Cardiac fibroblast (primary cell): ENCODE measurements around the gene CTIF.
"Not testable (repeated sequence)": the region's sequence is repeated elsewhere in the genome, so short reads cannot be mapped to it uniquely, and the experiment has no call there.

Experiments
- DNase-seq, 2 donors: peaks; one replicate each; pipeline versions ENCODE4 v3.0.0 to v3.0.0-alpha.2; 2010; ENCODE audit warnings: low read depth in 2 of 2
- H3K4me3 ChIP-seq, 2 donors: replicated peaks in 1 of 2; 1 replicate in 1 of 2; 2 replicates in 1 of 2; pipeline ENCODE4 v1.5.1; 2011; ENCODE audit warnings: low read depth in 2 of 2, low read length in 2 of 2, mild to moderate bottlenecking in 2 of 2, moderate library complexity in 1 of 2
- CTCF ChIP-seq: IDR thresholded peaks from one replicate; pipeline ENCODE4 v1.5.1; 2011; ENCODE audit warnings: low read depth, mild to moderate bottlenecking, low read length, inconsistent platforms

Gene CTIF

GRCh38 chr18:48502906-48503305 is 35.9 kb upstream of the CTIF start:
- DNase-seq, result no peak
- no peak for TF ChIP-seq CTCF
- no peak overlapping the region for H3K4me3 ChIP-seq

GRCh38 chr18:48504819-48505218 is 34.0 kb upstream of the CTIF start:
- DNase-seq, result no peak
- H3K4me3 ChIP-seq, result no peak overlapping the region
- no peak for TF ChIP-seq CTCF

DNA sequence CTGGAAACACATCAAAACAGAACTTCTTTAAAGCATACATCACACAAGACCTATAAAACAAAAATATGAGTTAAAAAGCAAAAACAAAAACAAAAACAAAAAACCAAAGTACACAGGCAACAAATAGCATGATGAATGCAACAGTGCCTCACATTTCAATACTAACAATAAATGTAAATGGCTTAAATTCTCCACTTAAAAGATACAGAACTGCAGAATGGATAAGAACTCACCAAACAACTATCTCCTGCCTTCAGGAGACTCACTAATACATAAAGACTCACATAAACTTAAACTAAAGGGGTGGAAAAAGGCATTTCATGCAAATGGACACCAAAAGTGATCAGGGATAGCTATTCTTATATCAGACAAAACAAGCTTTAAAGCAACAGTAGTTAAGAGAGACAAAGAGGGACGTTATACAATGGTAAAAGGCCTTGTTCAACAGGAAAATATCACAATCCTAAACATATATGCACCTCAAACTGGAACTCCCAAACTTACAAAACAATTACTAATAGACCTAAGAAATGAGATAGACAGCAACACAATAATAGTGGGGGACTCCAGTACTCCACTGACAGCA is 31.8 kb upstream of the CTIF start:
- DNase-seq, H3K4me3 ChIP-seq: not testable (repeated sequence)

- not testable (repeated sequence) for H3K4me3 ChIP-seq, DNase-seq
Observed at GRCh38 chr18:48512498-48512897, 26.3 kb upstream of the CTIF start.

DNA sequence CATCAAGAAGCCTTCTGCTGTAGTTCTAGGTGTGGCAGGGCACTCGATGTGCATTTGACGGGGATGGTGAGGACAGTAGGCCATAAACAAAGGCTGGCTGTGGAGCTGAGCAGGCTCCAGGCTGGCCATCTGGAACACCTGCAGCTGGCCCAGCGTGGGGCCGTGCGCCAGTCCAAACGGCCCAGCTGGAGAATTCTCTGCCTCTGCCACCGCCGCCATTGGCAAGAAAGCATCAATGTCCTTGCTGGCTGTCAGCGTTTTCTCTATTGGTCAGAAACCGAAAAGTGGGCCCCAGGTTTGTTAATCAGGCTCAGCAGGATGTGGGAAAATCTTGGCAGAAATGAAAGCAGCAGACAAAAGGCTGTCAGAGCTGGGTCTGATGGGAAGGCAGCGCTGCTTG is 24.0 kb upstream of the CTIF start:
- no peak for TF ChIP-seq CTCF
- no peak overlapping the region for H3K4me3 ChIP-seq
- no peak for DNase-seq

DNA sequence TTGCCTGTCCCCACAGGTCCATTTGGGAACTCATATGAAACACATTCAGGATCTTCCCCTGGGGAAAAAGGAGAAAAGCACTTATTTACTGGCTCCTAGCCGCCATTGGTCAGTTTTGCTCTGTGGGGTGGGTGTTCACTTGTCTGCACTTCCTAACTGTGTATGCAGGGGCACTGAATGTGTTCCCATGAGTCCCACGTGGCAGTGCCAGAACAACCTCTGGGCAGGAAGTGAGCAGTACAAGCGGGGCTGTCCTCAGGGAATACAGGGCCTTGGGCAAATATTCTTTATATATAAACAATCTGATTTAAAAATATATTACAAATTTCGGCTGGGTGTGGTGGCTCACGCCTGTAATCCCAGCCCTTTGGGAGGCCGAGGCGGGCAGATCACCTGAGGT is 21.8 kb upstream of the CTIF start:
- DNase-seq, result peak in 1 of 2 donors; percentile 54
- no peak for TF ChIP-seq CTCF
- no peak overlapping the region for H3K4me3 ChIP-seq

- TF ChIP-seq CTCF, result no peak
- no peak overlapping the region for H3K4me3 ChIP-seq
- no peak for DNase-seq
Observed at GRCh38 chr18:48519431-48520100, 19.3 kb upstream of the CTIF start.

GRCh38 chr18:48521723-48522122 is 17.1 kb upstream of the CTIF start:
- no peak for DNase-seq
- TF ChIP-seq CTCF, result no peak
- H3K4me3 ChIP-seq, result no peak overlapping the region
